ENCODE measurements around the gene ZNF438.

ZNF438 gene

GRCh38 chr10:30873411-30873810 is 158.3 kb downstream of the ZNF438 start:
- DNase-seq = no peak

GRCh38 chr10:30870896-30871295 is 160.8 kb downstream of the ZNF438 start:
- no peak for DNase-seq

- DNase-seq = no peak
Observed at GRCh38 chr10:30869566-30869965, 162.1 kb downstream of the ZNF438 start.

- DNase-seq = no peak
Observed at GRCh38 chr10:30868611-30869010, 163.1 kb downstream of the ZNF438 start.

- DNase-seq = no peak
Observed at GRCh38 chr10:30866896-30867295, 164.8 kb downstream of the ZNF438 start.

- DNase-seq = no peak
Observed at GRCh38 chr10:30865141-30865926, 166.3 kb downstream of the ZNF438 start.

GRCh38 chr10:30863516-30864210 is 168.0 kb downstream of the ZNF438 start:
- no peak for DNase-seq

- DNase-seq = peak; percentile 75 to 78
Observed at GRCh38 chr10:30862486-30862885, 169.2 kb downstream of the ZNF438 start.

- DNase-seq = no peak
Observed at GRCh38 chr10:30861976-30862375, 169.7 kb downstream of the ZNF438 start.

- DNase-seq = peak; percentile 47 to 65
Observed at GRCh38 chr10:30861221-30861620, 170.4 kb downstream of the ZNF438 start.

GRCh38 chr10:30858499-30858898 is 173.2 kb downstream of the ZNF438 start:
- no peak for DNase-seq

GRCh38 chr10:30857803-30858202 is 173.9 kb downstream of the ZNF438 start:
- DNase-seq = peak; percentile 72 to 74

- no peak for DNase-seq
Observed at GRCh38 chr10:30855131-30855530, 176.5 kb downstream of the ZNF438 start.

- no peak for DNase-seq
Observed at GRCh38 chr10:30854656-30855055, 177.0 kb downstream of the ZNF438 start.

- no peak for DNase-seq
Observed at GRCh38 chr10:30853066-30853465, 178.6 kb downstream of the ZNF438 start.

GRCh38 chr10:30850776-30851175 is 180.9 kb downstream of the ZNF438 start:
- no peak for DNase-seq

GRCh38 chr10:30849231-30850035 is 182.2 kb downstream of the ZNF438 start:
- DNase-seq = no peak

- no peak for DNase-seq
Observed at GRCh38 chr10:30848396-30849032, 183.2 kb downstream of the ZNF438 start.

GRCh38 chr10:30847642-30848041 is 184.0 kb downstream of the ZNF438 start:
- no peak for DNase-seq

- DNase-seq = no peak
Observed at GRCh38 chr10:30847199-30847598, 184.5 kb downstream of the ZNF438 start.

- DNase-seq = no peak
Observed at GRCh38 chr10:30846710-30847109, 185.0 kb downstream of the ZNF438 start.

GRCh38 chr10:30842894-30843293 is 188.8 kb downstream of the ZNF438 start:
- no peak for DNase-seq

- no peak for DNase-seq
Observed at GRCh38 chr10:30842185-30842584, 189.5 kb downstream of the ZNF438 start.

Measured in Kasumi-1 (cell line).